T-helper 17 cell (primary cell): ENCODE results near the gene SCAF4. TPM values are rescaled to one million over a fixed set of nuclear protein-coding genes. Genes with fewer than 3 reads are reported as not detected.
"Not testable (repeated sequence)": the region's sequence is repeated elsewhere in the genome, so short reads cannot be mapped to it uniquely, and the experiment has no call there.

Experiments
- ATAC-seq: fragments of 150-1000 bp; cut with Tn5 transposase; 2 replicates; pipeline ENCODE4 v1.10.0; 2021; ENCODE audit warnings: mild to moderate bottlenecking, moderate library complexity
- DNase-seq, 3 donors: peaks; one replicate each; pipeline versions ENCODE4 v3.0.0 to v3.0.0-alpha.2; 2020 to 2021
- H3K9me3 ChIP-seq: one replicate; pipeline ENCODE4 v1.7.0; 2013; ENCODE audit warnings: low read length, mild to moderate bottlenecking; ENCODE audit not compliant: control insufficient read depth, poor library complexity, severe bottlenecking
- H3K27ac Mint-ChIP-seq: one replicate; pipeline ENCODE4 v1.8.0; 2022; ENCODE audit warnings: mild to moderate bottlenecking, moderate library complexity, mixed read lengths
- H3K27me3 Mint-ChIP-seq: one replicate; pipeline ENCODE4 v1.8.0; 2022; ENCODE audit warnings: mixed read lengths
- H3K36me3 Mint-ChIP-seq: one replicate; pipeline ENCODE4 v1.8.0; 2022; ENCODE audit warnings: low read depth, mixed read lengths
- H3K4me1 Mint-ChIP-seq: one replicate; pipeline ENCODE4 v1.8.0; 2022; ENCODE audit warnings: mild to moderate bottlenecking, mixed read lengths
- H3K4me3 Mint-ChIP-seq: one replicate; pipeline ENCODE4 v1.8.0; 2022; ENCODE audit warnings: mild to moderate bottlenecking, moderate library complexity, mixed read lengths
- total RNA-seq, 4 donors: library from RNA in 2 of 4; stranded (reverse) in 2 of 4; gene quantifications; one replicate each; pipeline ENCODE4 v1.2.3 and lab custom pipeline; 2022 to 2026

The SCAF4 gene, protein sequence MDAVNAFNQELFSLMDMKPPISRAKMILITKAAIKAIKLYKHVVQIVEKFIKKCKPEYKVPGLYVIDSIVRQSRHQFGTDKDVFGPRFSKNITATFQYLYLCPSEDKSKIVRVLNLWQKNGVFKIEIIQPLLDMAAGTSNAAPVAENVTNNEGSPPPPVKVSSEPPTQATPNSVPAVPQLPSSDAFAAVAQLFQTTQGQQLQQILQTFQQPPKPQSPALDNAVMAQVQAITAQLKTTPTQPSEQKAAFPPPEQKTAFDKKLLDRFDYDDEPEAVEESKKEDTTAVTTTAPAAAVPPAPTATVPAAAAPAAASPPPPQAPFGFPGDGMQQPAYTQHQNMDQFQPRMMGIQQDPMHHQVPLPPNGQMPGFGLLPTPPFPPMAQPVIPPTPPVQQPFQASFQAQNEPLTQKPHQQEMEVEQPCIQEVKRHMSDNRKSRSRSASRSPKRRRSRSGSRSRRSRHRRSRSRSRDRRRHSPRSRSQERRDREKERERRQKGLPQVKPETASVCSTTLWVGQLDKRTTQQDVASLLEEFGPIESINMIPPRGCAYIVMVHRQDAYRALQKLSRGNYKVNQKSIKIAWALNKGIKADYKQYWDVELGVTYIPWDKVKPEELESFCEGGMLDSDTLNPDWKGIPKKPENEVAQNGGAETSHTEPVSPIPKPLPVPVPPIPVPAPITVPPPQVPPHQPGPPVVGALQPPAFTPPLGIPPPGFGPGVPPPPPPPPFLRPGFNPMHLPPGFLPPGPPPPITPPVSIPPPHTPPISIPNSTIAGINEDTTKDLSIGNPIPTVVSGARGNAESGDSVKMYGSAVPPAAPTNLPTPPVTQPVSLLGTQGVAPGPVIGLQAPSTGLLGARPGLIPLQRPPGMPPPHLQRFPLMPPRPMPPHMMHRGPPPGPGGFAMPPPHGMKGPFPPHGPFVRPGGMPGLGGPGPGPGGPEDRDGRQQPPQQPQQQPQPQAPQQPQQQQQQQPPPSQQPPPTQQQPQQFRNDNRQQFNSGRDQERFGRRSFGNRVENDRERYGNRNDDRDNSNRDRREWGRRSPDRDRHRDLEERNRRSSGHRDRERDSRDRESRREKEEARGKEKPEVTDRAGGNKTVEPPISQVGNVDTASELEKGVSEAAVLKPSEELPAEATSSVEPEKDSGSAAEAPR
- 10 to 100 TPM; 53.8 to 61.3 TPM for total RNA-seq
- total RNA-seq (lab: John Stamatoyannopoulos, UW): 23.4 to 32.2 reads per million in 2 donors

DNA sequence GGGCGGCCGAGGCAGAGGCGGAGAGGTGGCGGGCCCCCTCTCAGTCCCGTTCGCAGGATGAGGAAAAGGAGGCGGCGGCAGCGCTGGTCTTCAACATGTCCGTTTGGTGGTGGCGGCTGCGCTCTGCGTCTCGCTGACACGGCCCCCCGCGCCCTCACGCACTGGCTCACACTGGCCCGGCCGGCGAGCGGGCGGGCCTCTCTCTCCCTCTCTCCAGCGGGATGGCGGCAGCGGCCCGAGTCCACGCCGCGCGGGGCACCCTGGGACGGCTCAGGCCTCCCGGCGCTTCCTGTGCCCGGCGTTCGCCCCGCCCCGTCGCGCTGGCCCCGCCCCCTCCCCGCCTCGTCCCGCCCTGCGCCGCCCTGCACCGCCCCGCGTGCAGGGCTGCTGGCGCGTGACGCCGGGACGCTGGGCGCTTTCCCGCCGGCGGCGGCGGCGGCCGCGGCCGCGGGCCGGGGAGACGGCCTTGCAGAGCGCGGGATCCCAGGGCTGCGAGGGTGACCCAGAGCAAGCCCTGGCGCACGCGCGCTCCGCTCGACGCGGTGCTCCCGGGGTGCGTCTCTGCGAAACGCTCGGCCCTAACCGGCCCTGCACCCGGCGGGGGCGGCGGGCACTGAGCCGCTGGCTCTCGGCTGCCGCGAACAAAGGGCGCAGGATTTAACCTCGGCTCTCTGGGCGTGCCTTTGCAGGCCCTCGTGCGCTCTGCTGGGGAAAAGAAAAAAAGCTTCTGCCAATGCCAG is at the start of gene SCAF4:
Gene SCAF4, minus strand, starts transcription at position 262 of the 740 bp plus-strand sequence. CDS start 426 bp downstream, outside the sequence.
- Mint-ChIP-seq H3K4me3 (no peak within 1 kb of the TSS), H3K4me1 (peaks cover 8% of the 10 kb centered on the region), H3K27me3 (no peaks in the 10 kb centered on the region), H3K36me3 (no peaks in the 10 kb centered on the region), H3K27ac (peak within 1 kb of the TSS; percentile 78)
- peak; percentile 51 to 81 (median 81) for DNase-seq
- H3K9me3 ChIP-seq: no peaks in the 10 kb centered on the region
- ATAC-seq: peak; percentile 88

GRCh38 chr21:31780944-31781343 is 49.0 kb upstream of the SCAF4 start:
- Mint-ChIP-seq H3K27ac (no peak overlapping the region), H3K27me3 (peaks cover 25% of the 10 kb centered on the region), H3K4me1 (peaks cover 4% of the 10 kb centered on the region), H3K4me3 (no peak overlapping the region), H3K36me3 (peaks cover 6% of the 10 kb centered on the region)
- no peaks in the 10 kb centered on the region for H3K9me3 ChIP-seq
- DNase-seq: no peak
- ATAC-seq: no peak

DNA sequence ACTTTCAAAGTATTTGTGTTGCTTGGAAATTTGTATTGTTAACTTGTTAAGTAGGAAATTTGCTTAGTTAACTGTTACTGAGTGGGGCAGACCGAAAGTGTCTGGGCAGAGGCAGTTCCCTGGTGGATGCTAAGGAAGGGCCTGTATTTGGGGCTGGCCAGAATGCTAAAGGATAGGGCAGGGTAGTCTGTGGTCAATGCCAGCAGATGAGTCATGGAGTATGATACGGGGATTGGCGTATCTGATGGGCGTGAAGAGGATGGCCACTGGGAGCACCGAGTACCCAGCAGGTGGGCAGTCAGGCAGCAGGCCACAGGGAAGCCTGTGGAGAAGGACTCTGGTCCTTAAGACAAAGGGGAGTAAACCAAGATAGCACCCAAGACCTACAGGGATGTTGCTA is 46.6 kb upstream of the SCAF4 start:
- H3K27ac Mint-ChIP-seq: no peak overlapping the region
- ATAC-seq (no peak), DNase-seq (no peak)
- H3K9me3 ChIP-seq: no peaks in the 10 kb centered on the region
- H3K27me3 Mint-ChIP-seq: peaks cover 26% of the 10 kb centered on the region
- H3K4me1 Mint-ChIP-seq: peaks cover 2% of the 10 kb centered on the region
- H3K36me3 Mint-ChIP-seq: peaks cover 6% of the 10 kb centered on the region
- no peak overlapping the region for H3K4me3 Mint-ChIP-seq

DNA sequence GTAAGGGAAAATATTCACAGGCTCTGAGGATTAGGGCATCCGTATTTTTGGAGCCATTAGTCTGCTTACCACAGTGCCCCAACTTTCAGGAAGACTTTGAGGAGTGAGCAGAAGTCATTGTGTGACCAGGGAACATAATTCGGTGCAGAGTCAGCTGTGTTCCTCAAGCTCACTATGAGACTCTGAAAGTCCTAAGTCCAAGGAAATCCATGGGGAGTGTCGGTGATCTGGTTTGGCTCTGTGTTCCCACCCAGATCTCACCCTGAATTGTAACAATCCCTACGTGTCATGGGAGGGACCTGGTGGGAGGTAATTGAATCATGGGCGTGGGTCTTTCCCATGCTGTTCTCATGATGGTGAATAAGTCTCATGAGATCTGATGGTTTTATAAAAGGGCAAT is 45.9 kb upstream of the SCAF4 start:
- H3K36me3 Mint-ChIP-seq: peaks cover 6% of the 10 kb centered on the region
- peaks cover 2% of the 10 kb centered on the region for H3K4me1 Mint-ChIP-seq
- no peak overlapping the region for H3K4me3 Mint-ChIP-seq
- no peaks in the 10 kb centered on the region for H3K9me3 ChIP-seq
- ATAC-seq (no peak), DNase-seq (no peak)
- peaks cover 26% of the 10 kb centered on the region for H3K27me3 Mint-ChIP-seq
- H3K27ac Mint-ChIP-seq: no peak overlapping the region

- H3K4me1 Mint-ChIP-seq: no peaks in the 10 kb centered on the region
- H3K36me3 Mint-ChIP-seq: no peaks in the 10 kb centered on the region
- no peak overlapping the region for H3K27ac Mint-ChIP-seq
- peaks cover 7% of the 10 kb centered on the region for H3K27me3 Mint-ChIP-seq
- DNase-seq: no peak
- no peaks in the 10 kb centered on the region for H3K9me3 ChIP-seq
- no peak for ATAC-seq
- H3K4me3 Mint-ChIP-seq: no peak overlapping the region
Observed at GRCh38 chr21:31774031-31774430, 42.1 kb upstream of the SCAF4 start.

DNA sequence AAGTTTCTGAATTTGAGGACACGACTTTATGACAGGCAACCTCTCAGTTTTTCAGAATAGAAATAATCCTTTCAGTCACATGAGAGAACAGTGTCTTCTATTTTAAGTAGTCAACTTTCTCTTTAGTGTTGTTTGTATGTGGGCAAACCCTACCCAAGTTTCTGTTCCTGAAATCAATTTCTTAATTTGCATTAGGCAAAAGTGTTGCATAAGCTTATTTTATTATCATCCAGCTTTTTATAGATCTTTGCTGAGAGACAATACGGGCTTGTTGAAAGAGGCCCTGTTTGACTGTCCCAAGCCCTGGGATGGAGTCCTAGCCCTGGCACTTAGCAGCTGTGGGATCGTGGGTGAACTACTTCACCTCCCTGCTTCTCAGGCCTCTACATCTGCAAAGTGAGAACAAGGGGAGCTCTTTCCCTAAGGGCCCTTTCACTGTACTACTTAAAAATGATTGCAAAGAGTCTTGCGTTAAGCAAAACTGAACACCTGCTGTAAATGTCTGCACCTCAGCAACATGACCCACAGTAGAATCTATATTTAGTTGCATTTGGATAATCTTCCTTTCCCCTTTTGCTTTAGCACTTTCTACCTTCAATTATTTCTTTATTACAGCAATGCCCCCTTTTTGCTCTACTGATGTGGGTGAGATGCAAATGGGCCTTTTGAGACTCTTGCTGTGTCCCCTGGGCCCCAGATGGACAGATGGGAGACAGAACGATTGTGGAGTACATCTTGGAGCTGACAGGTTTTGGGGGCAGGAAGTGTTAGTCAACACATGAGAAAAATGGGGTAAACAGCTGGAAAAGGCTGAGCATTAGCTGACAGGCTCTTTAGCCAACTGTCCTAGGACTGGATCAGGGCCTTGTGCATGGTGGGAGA is 41.0 kb upstream of the SCAF4 start:
- Mint-ChIP-seq H3K27ac (no peak overlapping the region), H3K4me3 (no peak overlapping the region), H3K4me1 (no peaks in the 10 kb centered on the region), H3K36me3 (no peaks in the 10 kb centered on the region), H3K27me3 (peaks cover 7% of the 10 kb centered on the region)
- no peaks in the 10 kb centered on the region for H3K9me3 ChIP-seq
- peak; percentile 49 for ATAC-seq
- DNase-seq: no peak

- no peaks in the 10 kb centered on the region for H3K9me3 ChIP-seq
- ATAC-seq (no peak), DNase-seq (no peak)
- Mint-ChIP-seq H3K4me1 (no peaks in the 10 kb centered on the region), H3K36me3 (no peaks in the 10 kb centered on the region), H3K27me3 (peaks cover 7% of the 10 kb centered on the region), H3K27ac (no peak overlapping the region), H3K4me3 (no peak overlapping the region)
Observed at GRCh38 chr21:31771685-31772084, 39.8 kb upstream of the SCAF4 start.

GRCh38 chr21:31768710-31769109 is 36.8 kb upstream of the SCAF4 start:
- DNase-seq (no peak), ATAC-seq (no peak)
- Mint-ChIP-seq H3K27ac (no peak overlapping the region), H3K36me3 (no peaks in the 10 kb centered on the region), H3K27me3 (peaks cover under 1% of the 10 kb centered on the region), H3K4me3 (no peak overlapping the region), H3K4me1 (no peaks in the 10 kb centered on the region)
- H3K9me3 ChIP-seq: no peaks in the 10 kb centered on the region

GRCh38 chr21:31766899-31767298 is 35.0 kb upstream of the SCAF4 start:
- no peak for ATAC-seq
- Mint-ChIP-seq H3K36me3 (no peaks in the 10 kb centered on the region), H3K27ac (no peak overlapping the region), H3K27me3 (peaks cover 17% of the 10 kb centered on the region), H3K4me3 (no peak overlapping the region), H3K4me1 (no peaks in the 10 kb centered on the region)
- no peak for DNase-seq
- no peaks in the 10 kb centered on the region for H3K9me3 ChIP-seq

- not testable (repeated sequence) for H3K4me1 Mint-ChIP-seq, H3K36me3 Mint-ChIP-seq, H3K9me3 ChIP-seq, H3K27ac Mint-ChIP-seq, DNase-seq, H3K4me3 Mint-ChIP-seq, ATAC-seq
- peaks cover 21% of the 10 kb centered on the region for H3K27me3 Mint-ChIP-seq
Observed at GRCh38 chr21:31765850-31766249, 33.9 kb upstream of the SCAF4 start.

DNA sequence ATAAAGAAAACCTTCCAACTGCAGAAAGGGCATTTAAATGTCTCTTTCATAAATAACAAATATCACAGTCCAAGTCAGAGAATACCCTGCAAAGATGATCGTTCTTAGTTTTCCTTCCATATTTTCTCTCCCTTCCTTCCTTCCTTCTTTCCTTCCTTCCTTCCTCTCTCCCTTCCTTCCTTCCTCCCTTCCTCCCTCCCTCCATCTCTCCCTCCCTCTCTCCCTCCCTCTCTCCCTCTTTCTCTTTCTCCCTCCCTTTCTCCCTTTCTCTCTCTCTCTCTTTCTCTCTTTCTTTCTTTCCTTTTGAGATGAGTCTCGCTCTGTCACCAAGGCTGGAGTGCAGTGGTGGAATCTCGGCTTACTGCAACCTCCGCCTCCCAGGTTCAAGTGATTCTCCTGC is 29.0 kb upstream of the SCAF4 start:
- H3K4me1 Mint-ChIP-seq: no peaks in the 10 kb centered on the region
- no peak for ATAC-seq
- H3K4me3 Mint-ChIP-seq: no peak overlapping the region
- no peaks in the 10 kb centered on the region for H3K9me3 ChIP-seq
- no peak overlapping the region for H3K27ac Mint-ChIP-seq
- no peak for DNase-seq
- H3K36me3 Mint-ChIP-seq: no peaks in the 10 kb centered on the region
- H3K27me3 Mint-ChIP-seq: peaks cover 21% of the 10 kb centered on the region

GRCh38 chr21:31756787-31757186 is 24.9 kb upstream of the SCAF4 start:
- no peak overlapping the region for H3K27ac Mint-ChIP-seq
- H3K9me3 ChIP-seq: no peaks in the 10 kb centered on the region
- H3K4me3 Mint-ChIP-seq: no peak overlapping the region
- no peaks in the 10 kb centered on the region for H3K36me3 Mint-ChIP-seq
- ATAC-seq (no peak), DNase-seq (no peak)
- H3K27me3 Mint-ChIP-seq: peaks cover 3% of the 10 kb centered on the region
- no peaks in the 10 kb centered on the region for H3K4me1 Mint-ChIP-seq
